ENCODE results near the gene RANBP10.

DNA sequence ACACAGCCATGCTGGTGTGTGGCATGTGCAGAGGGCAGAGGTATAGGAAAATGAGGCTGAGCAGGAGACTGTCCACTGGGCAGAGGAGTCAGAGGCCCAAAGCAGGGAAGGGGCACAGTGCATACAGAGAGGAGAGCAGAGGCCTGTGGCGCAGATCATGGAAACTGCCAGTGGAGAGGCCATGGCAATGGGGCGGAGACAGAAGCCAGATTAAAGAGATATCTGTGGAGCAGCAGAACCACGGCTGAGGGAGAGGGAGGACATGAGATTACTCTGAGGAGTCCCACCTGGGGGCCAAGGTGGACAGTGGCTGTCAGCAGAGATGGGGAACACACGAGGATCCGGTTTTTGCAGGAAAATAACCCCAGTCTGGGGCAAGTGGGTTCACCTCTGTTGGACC, 43.3 kb downstream of the RANBP10 start:
- TF ChIP-seq, protein P1, sequence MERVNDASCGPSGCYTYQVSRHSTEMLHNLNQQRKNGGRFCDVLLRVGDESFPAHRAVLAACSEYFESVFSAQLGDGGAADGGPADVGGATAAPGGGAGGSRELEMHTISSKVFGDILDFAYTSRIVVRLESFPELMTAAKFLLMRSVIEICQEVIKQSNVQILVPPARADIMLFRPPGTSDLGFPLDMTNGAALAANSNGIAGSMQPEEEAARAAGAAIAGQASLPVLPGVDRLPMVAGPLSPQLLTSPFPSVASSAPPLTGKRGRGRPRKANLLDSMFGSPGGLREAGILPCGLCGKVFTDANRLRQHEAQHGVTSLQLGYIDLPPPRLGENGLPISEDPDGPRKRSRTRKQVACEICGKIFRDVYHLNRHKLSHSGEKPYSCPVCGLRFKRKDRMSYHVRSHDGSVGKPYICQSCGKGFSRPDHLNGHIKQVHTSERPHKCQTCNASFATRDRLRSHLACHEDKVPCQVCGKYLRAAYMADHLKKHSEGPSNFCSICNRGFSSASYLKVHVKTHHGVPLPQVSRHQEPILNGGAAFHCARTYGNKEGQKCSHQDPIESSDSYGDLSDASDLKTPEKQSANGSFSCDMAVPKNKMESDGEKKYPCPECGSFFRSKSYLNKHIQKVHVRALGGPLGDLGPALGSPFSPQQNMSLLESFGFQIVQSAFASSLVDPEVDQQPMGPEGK (CRISPR knock-in tag; IDR thresholded peaks at IDR 0.05; ENCODE audit: borderline replicate concordance): no peak
- TF ChIP-seq CSDC2 (CRISPR knock-in tag; IDR thresholded peaks at IDR 0.05): no peak
- TF ChIP-seq, protein P2, sequence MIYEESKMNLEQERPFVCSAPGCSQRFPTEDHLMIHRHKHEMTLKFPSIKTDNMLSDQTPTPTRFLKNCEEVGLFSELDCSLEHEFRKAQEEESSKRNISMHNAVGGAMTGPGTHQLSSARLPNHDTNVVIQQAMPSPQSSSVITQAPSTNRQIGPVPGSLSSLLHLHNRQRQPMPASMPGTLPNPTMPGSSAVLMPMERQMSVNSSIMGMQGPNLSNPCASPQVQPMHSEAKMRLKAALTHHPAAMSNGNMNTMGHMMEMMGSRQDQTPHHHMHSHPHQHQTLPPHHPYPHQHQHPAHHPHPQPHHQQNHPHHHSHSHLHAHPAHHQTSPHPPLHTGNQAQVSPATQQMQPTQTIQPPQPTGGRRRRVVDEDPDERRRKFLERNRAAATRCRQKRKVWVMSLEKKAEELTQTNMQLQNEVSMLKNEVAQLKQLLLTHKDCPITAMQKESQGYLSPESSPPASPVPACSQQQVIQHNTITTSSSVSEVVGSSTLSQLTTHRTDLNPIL (CRISPR knock-in tag; IDR thresholded peaks at IDR 0.05; ENCODE audit: low read depth): no peak
- TF ChIP-seq GLIS3 (CRISPR knock-in tag; IDR thresholded peaks at IDR 0.05): no peak
- no peak for TF ChIP-seq ZNF70 (CRISPR knock-in tag; IDR thresholded peaks at IDR 0.05)

All from SK-N-SH treated with all-trans-retinoic acid at 6 μM for 48 hours (cell line).